Renal cortical epithelial cell (primary cell): ENCODE measurements around the gene SFXN3. TPM values are rescaled to one million over a fixed set of nuclear protein-coding genes. Genes with fewer than 3 reads are reported as not detected.

Experiments used
- DNase-seq: peaks from one replicate; pipeline ENCODE4 v3.0.0-alpha.2; 2011; ENCODE audit warnings: low read depth
- total RNA-seq: library from RNA; depleted of rRNA; stranded (reverse); fragments of >200 nt; gene quantifications from 2 replicates; pipeline ENCODE4 v1.2.3, GENCODE V29; 2014

Gene SFXN3, protein sequence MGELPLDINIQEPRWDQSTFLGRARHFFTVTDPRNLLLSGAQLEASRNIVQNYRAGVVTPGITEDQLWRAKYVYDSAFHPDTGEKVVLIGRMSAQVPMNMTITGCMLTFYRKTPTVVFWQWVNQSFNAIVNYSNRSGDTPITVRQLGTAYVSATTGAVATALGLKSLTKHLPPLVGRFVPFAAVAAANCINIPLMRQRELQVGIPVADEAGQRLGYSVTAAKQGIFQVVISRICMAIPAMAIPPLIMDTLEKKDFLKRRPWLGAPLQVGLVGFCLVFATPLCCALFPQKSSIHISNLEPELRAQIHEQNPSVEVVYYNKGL
- total RNA-seq = 35.8 and 40.9 TPM in 2 replicates

- DNase-seq = peak; percentile 76
Measured at GRCh38 chr10:101031128-101031795, at the start of gene SFXN3, which contains the start of gene PDZD7. TSS of gene SFXN3 (plus strand) at chr10:101031234. CDS start at chr10:101034695, 3,461 bp downstream. TSS of gene PDZD7 (minus strand) at chr10:101031129. CDS start at chr10:101030219, 910 bp downstream.

DNA sequence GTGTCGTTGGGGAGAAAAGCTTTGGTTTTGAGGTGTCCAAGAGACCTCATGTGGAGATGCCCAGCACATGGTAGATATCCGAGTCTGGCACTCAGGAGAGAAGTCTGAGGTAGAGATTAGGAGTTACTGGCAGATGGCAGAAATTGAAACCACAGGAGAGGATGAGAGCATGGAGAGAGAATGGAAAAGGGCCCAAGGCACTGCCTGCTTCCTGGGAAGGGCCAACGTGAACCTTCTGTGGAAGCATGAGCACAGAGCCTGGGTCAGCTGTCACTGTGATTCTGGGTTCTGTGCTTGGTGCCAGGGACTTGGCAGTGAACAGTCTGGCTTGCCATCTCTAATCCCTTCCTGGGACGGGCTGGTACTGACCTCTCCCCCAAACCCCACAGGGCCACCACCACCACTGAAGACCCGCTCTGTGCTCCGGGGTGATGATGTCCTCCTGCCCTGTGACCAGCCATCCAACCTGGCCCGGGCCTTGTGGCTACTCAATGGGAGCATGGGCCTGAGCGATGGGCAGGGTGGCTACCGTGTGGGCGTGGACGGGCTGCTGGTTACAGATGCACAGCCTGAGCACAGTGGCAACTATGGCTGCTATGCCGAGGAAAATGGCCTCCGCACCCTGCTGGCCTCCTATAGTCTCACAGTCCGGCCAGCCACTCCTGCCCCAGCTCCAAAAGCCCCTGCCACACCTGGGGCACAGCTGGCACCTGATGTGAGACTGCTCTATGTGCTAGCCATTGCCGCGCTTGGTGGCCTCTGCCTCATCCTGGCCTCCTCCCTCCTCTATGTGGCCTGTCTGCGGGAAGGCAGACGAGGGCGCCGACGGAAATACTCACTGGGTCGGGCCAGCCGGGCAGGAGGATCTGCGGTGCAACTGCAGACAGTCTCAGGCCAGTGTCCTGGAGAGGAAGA lies 47.9 kb upstream of the SFXN3 start:
- DNase-seq = no peak

DNA sequence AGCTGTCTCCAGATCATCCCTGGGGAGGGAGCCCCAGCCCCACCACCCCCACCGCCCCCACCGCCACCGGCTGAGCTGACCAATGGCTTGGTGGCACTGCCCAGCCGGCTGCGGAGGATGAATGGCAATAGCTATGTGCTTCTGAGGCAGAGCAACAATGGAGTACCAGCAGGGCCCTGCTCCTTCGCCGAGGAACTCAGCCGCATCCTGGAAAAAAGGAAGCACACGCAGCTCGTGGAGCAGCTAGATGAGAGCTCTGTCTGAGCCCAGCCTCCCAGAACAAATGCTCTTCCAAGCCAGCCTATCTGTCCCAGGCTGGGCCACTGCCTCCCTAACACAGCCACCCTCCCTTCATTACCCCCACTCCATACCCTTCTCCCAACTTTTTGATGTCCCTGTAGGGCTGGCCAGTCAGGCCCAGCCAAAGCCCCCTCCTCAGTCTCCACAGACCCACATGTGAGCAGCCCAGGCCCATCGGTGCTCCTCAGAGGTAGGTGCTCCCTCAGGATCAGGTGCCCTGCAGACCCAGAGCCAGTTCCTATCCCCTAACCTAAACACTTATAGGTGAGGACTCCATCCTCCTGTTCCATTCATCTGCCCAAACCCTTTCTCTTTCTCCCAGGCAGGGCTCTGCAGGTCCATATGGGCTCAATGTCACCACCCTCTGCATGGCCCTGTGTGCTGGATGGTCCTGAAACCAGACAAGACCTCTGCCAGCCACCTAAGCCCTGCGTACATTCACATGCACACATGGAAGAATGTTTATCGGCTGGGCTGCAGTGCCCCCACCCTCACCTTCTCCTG lies 47.0 kb upstream of the SFXN3 start:
- no peak for DNase-seq

DNA sequence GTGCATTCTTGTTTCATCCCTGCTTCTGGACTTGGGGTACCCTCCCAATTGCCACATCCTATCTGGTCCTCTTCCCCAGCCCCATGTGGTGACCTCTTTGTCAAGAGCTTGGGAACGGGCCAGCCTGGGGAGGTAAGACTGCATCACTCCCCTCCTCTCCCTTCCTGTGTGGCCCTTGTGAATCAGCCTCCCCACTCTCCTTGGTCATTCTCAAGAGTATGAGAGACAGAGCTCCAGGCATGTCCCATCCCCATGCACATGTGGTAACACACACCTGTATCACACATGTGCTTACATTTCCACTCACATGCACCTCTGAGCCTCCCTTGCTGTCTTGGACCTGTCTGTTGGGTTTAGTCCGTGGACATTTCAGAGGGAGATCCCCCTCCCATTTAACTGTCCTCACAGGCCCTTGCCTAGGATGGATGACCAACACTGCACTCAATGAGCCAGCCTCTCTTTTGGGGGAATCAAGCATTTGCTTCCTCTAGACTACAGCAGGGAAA lies 46.3 kb upstream of the SFXN3 start:
- no peak for DNase-seq

GRCh38 chr10:100985336-100985735 lies 45.7 kb upstream of the SFXN3 start:
- DNase-seq = peak; percentile 56

DNA sequence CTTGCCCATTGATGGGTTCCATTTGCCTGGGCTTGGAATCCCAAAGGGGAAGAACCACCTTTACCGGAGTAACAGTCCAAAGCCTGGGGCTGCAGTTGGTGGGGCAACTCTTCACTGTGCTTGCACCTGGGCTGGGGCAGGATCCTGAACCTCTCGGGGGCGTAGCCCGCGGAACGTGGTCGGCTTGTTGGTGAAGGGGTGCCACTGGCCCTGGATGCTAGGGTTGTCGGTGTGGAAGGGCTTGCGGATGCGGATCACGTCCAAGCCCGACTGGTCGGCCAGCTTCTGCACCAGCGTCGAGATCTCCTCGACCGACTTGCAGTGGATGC lies 44.4 kb upstream of the SFXN3 start:
- DNase-seq = no peak

- peak; percentile 56 for DNase-seq
Measured at GRCh38 chr10:100986952-100987684, 43.9 kb upstream of the SFXN3 start, which contains the start of the genes MRPL43 and TWNK. TSS of gene MRPL43 (minus strand) at chr10:100987497. CDS start at chr10:100987443, 54 bp downstream. TSS of gene TWNK (plus strand) at chr10:100987543. CDS start at chr10:100988211, 668 bp downstream.

DNA sequence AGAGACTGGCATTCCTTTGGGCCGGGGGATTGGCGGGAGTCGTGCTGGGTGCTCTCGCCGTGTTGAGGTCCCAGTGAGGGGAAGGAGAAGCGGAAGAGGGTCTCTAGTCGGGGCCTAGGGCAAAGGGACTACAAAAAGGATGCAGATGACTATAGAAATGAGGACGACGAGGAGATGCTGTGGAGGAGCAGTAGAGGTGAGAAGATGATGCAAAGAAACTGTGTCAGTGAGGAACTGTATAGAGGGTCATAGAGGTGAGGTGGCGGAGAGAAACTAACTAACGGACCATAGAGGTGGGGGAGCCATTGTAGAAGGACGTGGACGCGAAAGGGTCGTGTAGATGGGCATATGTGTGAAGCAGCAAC lies 43.4 kb upstream of the SFXN3 start:
- DNase-seq = no peak

DNA sequence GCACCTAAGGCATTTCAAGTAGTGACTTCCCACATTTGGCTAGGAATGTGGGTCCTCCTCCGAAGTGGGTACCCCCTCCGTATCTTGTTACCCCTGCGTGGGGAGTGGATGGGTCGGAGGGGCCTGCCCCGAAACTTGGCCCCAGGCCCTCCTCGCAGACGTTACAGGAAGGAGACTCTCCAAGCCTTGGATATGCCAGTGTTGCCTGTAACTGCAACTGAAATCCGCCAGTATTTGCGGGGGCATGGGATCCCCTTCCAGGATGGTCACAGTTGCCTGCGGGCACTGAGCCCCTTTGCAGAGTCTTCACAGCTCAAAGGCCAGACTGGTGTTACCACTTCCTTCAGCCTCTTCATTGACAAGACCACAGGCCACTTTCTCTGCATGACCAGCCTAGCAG lies 42.9 kb upstream of the SFXN3 start:
- DNase-seq = no peak

DNA sequence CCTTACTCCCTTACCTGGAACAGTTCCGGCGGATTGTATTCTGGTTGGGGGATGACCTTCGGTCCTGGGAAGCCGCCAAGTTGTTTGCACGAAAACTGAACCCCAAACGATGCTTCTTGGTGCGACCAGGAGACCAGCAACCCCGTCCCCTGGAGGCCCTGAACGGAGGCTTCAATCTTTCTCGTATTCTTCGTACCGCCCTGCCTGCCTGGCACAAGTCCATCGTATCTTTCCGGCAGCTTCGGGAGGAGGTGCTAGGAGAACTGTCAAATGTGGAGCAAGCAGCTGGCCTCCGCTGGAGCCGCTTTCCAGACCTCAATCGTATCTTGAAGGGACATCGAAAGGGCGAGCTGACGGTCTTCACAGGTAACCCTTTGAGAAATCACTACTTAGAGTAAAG lies 41.9 kb upstream of the SFXN3 start:
- DNase-seq = no peak

DNA sequence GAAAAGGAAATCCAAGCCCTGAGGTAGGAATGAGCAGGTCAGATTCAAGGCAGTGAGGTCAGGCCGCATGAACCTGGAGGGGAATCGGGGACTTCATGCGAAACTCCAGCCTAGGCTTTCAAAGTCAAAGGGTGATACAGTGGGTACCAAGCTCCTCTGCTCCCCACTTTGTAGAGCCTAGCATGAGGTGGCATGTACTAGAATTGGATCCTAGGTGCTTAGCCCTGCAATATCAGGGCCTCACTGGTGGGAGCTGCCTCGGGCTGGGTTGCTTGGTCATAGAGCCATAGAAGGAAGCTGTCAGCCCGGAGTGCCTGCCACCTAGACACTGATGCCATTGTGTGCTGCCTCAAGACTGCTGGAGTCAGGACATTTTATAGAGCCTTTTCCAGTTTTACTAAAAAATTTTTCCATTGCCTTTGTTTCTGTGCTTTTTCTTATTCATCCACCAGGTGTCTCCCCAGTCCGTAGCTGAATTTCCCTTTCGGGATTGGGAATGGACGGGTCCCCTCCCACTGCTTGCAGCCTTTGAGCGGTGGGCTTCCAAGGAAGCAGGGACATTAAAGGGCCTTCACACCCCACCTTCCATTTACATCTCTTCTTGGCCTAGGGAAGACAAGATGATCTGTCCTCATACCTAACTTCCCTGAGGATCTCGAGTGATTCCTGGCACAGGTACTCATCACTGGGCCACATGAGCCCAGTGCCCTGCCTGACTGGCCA lies 36.9 kb upstream of the SFXN3 start:
- no peak for DNase-seq

- DNase-seq = no peak
Measured at GRCh38 chr10:100995181-100995580, 35.9 kb upstream of the SFXN3 start.

DNA sequence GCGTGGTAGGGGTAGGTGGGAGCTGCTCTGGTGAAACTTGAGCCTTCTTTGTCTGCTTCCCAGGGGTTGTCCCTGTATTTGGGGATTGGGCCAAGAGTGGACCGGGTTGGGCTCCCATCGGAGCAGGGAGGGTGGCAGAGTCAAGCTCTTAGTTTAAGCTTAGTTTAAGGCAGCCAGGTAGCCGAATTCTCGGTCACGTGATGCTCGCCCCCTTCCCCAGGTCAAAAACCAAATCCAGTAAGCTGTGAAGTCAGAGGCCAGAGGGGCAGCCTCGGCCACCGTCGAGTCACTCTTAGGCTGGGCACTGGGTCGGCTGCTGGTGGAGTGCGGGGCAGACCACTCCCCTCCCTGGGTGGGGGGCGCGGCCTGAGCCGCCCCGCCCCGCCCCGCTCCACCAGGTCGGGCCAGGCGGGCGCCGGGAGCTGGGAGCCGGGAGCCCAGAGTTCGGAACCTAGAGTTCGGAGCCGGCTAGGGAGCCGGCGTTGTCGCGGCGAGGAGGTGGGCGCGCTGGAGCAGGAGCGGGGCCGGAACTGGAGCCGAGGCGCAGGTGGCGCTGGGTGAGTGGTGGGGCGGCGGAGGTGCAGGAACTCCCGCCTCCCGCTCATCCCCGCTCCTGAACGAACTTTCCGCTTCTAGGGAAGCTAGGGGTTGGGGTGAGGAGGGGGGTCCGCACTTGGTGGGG lies 34.2 kb upstream of the SFXN3 start:
- no peak for DNase-seq

GRCh38 chr10:100997360-100998182 lies 33.5 kb upstream of the SFXN3 start:
- peak; percentile 46 for DNase-seq

DNA sequence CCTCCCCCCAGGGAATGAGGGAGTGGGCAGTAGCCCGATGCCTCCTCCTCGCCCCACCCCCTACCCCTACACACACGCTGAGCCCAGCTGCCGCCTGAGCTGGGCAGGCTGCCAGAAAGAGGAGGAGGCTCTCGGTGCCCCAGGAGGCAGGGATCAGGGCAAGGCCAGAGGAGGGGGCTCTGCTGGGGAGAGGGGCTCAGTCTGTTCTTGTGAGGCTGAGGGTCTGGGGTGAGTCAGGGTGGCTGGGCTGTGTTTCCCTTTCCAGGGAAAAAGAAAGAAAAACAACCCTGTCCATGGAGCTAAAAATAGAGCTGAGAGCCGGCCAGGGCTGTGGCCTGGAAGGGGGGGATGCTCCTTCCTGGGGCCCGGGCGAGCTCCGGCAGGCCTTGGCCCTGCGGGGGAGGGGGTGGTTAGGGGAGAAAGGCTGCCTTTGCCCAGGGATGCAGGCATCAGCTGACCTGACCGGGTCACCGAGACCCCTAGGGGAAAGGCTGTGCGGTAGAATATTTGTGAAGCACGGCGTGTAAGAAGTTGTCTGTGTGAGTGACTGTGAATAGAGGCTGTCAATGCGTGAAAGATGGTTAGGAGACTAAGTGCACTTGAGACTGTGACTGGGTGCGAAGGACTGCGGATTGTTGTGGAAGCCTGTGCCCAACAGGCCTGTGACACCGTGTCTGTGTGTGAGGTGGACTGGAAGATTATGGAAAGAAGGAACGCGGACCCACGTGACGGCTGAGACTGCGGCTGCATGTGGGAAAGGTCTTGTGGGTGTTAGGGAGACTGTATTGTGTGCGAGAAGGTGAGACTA lies 32.6 kb upstream of the SFXN3 start:
- DNase-seq = peak; percentile 53

GRCh38 chr10:100998991-100999741 lies 31.9 kb upstream of the SFXN3 start:
- no peak for DNase-seq

DNA sequence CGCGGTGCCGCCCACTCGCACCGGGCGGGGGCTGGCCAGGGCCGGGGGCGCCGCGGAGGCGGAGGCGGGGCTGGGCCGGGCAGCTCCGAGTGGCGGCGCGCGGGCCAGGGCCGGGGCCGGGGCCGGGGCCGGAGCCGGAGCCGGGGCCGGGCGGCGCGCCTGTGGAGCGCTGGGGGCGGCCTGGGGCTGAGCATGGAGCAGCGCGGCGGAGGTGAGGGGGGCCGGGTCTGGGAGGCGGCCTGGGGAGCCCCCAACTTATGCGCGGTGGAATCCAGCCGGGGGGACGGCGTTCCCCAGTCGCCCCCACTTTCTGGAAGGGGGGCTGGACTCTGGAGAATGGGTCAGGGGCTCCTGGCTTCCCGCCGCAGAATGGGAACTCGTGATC lies 31.3 kb upstream of the SFXN3 start, which contains the start of gene LZTS2:
TSS of gene LZTS2 (plus strand) at position 67 of the 385 bp plus-strand sequence. CDS start 2,731 bp downstream, outside the sequence.
- DNase-seq = no peak
